Panc1 (cell line): Measurements from ENCODE around the gene CACTIN.

Source experiments
- CTCF ChIP-seq: fragments of 450-650 bp; IDR thresholded peaks from 2 replicates; pipeline ENCODE4 v1.5.1; 2017; ENCODE audit warnings: mild to moderate bottlenecking
- TCF7L2 ChIP-seq: IDR thresholded peaks from 2 replicates; pipeline ENCODE4 v1.6.1; 2011; ENCODE audit warnings: mild to moderate bottlenecking, low read depth, low read length, inconsistent platforms

- TF ChIP-seq CTCF (no peak), TCF7L2 (no peak)
Observed at GRCh38 chr19:3627351-3627723, 747 bp upstream of the CACTIN start.
